ENCODE data around the gene DYNLT2B.
A peak's percentile ranks its signal among the peaks of the same experiment; 100 is the strongest.
"Not testable (repeated sequence)": the region's sequence is repeated elsewhere in the genome, so short reads cannot be mapped to it uniquely, and the experiment has no call there.

Gene DYNLT2B

GRCh38 chr3:196321162-196321561, 3.1 kb upstream of the DYNLT2B start:
- no peak for DNase-seq (ENCODE audit: low read depth, low spot score)
- Histone ChIP-seq H3K4me3 (no peak overlapping the region), H3K27ac (no peak overlapping the region), H3K36me3 (ENCODE audit: insufficient read depth, low read length) (no peaks in the 10 kb centered on the region), H3K9me3 (ENCODE audit: low read depth, low read length) (no peaks in the 10 kb centered on the region), H3K9ac (ENCODE audit: insufficient read length) (no peak overlapping the region)
- TF ChIP-seq FOXP2 (optimal IDR thresholded peaks at IDR 0.05; ENCODE audit: control extremely low read depth, extremely low read length, insufficient read depth) (no peak), POLR2AphosphoS5 (IDR thresholded peaks at IDR 0.05; ENCODE audit: borderline replicate concordance, low read depth, low read length) (no peak), EZH2 (IDR thresholded peaks at IDR 0.05) (no peak)

DNA sequence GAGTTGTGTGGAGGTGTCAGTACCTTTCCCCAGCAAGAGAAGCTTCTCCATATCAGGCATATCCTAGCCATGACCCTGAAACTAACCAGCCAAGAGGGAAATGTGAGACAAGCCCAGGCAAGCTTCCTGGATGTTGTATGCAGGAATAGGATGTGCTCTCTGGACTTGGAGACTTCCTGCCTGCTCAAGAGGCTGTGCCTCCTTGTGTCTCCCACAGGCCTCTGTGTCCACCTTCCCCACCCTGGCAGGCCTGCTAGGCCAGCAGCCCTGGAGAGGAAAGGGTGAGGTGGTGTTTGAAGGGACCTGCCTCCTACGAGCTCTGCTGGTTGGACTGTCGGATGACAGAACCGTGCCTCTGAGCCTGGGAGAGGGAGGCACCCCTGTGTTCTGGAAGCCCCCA, 2.1 kb upstream of the DYNLT2B start:
- Histone ChIP-seq H3K27ac (no peak overlapping the region), H3K36me3 (ENCODE audit: insufficient read depth, low read length) (peaks cover 5% of the 10 kb centered on the region; the same call in 1 of the 2 replicates), H3K9me3 (ENCODE audit: low read depth, low read length) (no peaks in the 10 kb centered on the region), H3K4me3 (no peak overlapping the region), H3K9ac (ENCODE audit: insufficient read length) (no peak overlapping the region)
- no peak for TF ChIP-seq POLR2AphosphoS5 (IDR thresholded peaks at IDR 0.05; ENCODE audit: borderline replicate concordance, low read depth, low read length)
- TF ChIP-seq FOXP2 (optimal IDR thresholded peaks at IDR 0.05; ENCODE audit: control extremely low read depth, extremely low read length, insufficient read depth), result no peak
- TF ChIP-seq EZH2 (IDR thresholded peaks at IDR 0.05), result no peak
- DNase-seq (ENCODE audit: low read depth, low spot score), result no peak

DNA sequence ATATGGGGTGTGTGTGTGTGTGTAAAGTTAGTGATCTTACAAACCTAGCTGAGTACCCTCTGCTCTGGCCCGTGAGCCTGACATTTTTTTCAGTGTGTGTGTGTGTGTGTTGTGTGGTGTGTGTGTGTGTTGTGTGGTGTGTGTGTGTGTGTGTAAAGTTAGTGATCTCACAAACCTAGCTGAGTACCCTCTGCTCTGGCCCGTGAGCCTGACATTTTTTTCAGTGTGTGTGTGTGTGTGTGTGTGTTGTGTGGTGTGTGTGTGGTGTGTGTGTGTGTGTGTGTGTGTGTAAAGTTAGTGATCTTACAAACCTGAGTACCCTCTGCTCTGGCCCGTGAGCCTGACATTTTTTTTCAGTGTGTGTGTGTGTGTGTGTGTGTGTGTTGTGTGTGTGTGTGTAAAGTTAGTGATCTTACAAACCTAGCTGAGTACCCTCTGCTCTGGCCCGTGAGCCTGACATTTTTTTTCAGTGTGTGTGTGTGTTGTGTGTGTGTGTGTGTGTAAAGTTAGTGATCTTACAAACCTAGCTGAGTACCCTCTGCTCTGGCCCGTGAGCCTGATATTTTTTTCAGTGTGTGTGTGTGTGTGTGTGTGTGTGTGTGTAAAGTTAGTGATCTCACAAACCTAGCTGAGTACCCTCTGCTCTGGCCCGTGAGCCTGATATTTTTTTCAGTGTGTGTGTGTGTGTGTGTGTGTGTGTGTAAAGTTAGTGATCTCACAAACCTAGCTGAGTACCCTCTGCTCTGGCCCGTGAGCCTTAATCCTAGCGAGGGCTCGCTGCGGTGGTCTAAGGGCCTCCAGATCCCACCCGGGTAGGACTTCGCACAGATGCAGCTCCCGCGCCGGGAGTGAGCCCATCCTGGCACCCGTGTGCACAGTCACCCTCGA, 997 bp downstream of the DYNLT2B start:
- H3K9me3 ChIP-seq (ENCODE audit: low read depth, low read length); H3K36me3 ChIP-seq (ENCODE audit: insufficient read depth, low read length); DNase-seq (ENCODE audit: low read depth, low spot score): not testable (repeated sequence)
- H3K4me3 ChIP-seq, result peak overlapping the region; percentile 100
- H3K27ac ChIP-seq, result peak overlapping the region; percentile 77; the same call in 1 of the 2 replicates
- peak overlapping the region; percentile 95 for H3K9ac ChIP-seq (ENCODE audit: insufficient read length)

DNA sequence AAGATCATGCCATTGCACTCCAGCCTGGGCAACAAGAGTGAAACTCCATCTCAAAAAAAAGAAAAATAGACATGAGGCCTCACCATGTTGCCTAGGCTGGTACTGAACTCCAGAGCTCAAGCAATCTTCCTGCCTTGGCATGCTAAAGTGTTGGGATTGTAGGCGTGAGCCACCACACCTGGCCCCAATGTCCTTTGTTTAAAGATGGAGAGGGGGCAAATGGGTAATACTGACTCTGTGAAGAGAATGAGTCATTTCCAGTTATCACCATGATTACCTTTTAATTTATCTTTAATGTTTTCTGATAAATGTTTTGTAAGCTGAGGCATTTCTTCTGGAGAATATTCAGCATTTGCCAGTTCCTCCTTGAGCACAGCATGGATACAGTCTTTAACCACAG, 2.2 kb downstream of the DYNLT2B start:
- DNase-seq (ENCODE audit: low read depth, low spot score), result no peak
- H3K4me3 ChIP-seq, result no peak overlapping the region
- TF ChIP-seq POLR2AphosphoS5 (IDR thresholded peaks at IDR 0.05; ENCODE audit: borderline replicate concordance, low read depth, low read length), result no peak
- no peak for TF ChIP-seq EZH2 (IDR thresholded peaks at IDR 0.05)
- no peak for TF ChIP-seq FOXP2 (optimal IDR thresholded peaks at IDR 0.05; ENCODE audit: control extremely low read depth, extremely low read length, insufficient read depth)
- no peak overlapping the region for H3K9ac ChIP-seq (ENCODE audit: insufficient read length)
- no peak overlapping the region for H3K27ac ChIP-seq
- H3K9me3 ChIP-seq (ENCODE audit: low read depth, low read length), result no peaks in the 10 kb centered on the region
- peaks cover 5% of the 10 kb centered on the region; the same call in 1 of the 2 replicates for H3K36me3 ChIP-seq (ENCODE audit: insufficient read depth, low read length)

GRCh38 chr3:196314597-196314996, 3.4 kb downstream of the DYNLT2B start:
- Histone ChIP-seq H3K9ac (ENCODE audit: insufficient read length) (no peak overlapping the region), H3K9me3 (ENCODE audit: low read depth, low read length) (no peaks in the 10 kb centered on the region), H3K4me3 (no peak overlapping the region), H3K27ac (0 out of 2 replicates have a peak overlapping the region, but pooled peaks have one; percentile 30), H3K36me3 (ENCODE audit: insufficient read depth, low read length) (peaks cover 5% of the 10 kb centered on the region; the same call in 1 of the 2 replicates)
- DNase-seq (ENCODE audit: low read depth, low spot score), result no peak
- TF ChIP-seq POLR2AphosphoS5 (IDR thresholded peaks at IDR 0.05; ENCODE audit: borderline replicate concordance, low read depth, low read length) (no peak), EZH2 (IDR thresholded peaks at IDR 0.05) (no peak), FOXP2 (optimal IDR thresholded peaks at IDR 0.05; ENCODE audit: control extremely low read depth, extremely low read length, insufficient read depth) (no peak)

DNA sequence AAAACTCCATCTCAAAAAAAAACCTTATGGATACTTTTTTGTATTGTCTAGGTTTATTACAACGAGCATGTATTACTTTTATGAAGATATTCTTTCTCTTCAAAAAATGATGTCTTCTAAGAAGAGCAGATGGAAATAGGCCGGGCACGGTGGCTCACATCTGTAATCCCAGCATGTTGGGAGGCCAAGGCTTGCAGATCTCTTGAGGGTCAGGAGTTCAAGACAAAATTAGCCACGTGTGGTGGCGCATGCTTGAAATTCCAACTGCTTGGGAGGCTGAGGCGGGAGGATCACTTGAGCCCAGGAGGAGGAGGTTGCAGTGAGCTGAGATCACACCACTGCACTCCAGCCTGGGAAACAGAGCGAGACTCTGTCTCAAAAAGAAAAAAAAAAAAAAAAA, 4.0 kb downstream of the DYNLT2B start:
- not testable (repeated sequence) for H3K9me3 ChIP-seq (ENCODE audit: low read depth, low read length); H3K9ac ChIP-seq (ENCODE audit: insufficient read length); H3K4me3 ChIP-seq; DNase-seq (ENCODE audit: low read depth, low spot score); H3K27ac ChIP-seq; H3K36me3 ChIP-seq (ENCODE audit: insufficient read depth, low read length)

GRCh38 chr3:196302960-196303359, 15.1 kb downstream of the DYNLT2B start:
- not testable (repeated sequence) for H3K27ac ChIP-seq; DNase-seq (ENCODE audit: low read depth, low spot score); H3K9me3 ChIP-seq (ENCODE audit: low read depth, low read length); H3K4me3 ChIP-seq; H3K9ac ChIP-seq (ENCODE audit: insufficient read length)
- H3K36me3 ChIP-seq (ENCODE audit: insufficient read depth, low read length), result peaks cover 21% of the 10 kb centered on the region

DNA sequence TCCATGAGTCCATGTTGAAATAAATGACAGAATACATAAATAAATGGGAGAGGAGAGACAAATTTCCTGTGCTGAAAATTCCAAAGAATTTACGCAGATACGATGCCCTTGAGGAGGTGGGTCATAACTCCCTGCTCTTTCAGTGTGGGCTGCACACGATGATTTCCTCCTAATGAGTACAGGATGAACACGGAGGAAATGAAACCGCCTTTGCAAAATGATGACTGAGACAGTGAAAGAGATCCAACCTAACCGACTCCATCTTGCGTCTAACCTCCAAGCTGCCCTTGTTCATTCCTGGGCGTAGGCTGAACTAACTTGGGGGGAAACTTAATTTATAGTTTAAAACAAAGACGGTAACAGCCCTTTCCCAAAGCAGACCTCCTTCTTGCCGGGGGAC, 15.5 kb downstream of the DYNLT2B start:
- peaks cover 25% of the 10 kb centered on the region for H3K36me3 ChIP-seq (ENCODE audit: insufficient read depth, low read length)
- not testable (repeated sequence) for H3K4me3 ChIP-seq; H3K27ac ChIP-seq; DNase-seq (ENCODE audit: low read depth, low spot score); H3K9ac ChIP-seq (ENCODE audit: insufficient read length); H3K9me3 ChIP-seq (ENCODE audit: low read depth, low read length)

DNA sequence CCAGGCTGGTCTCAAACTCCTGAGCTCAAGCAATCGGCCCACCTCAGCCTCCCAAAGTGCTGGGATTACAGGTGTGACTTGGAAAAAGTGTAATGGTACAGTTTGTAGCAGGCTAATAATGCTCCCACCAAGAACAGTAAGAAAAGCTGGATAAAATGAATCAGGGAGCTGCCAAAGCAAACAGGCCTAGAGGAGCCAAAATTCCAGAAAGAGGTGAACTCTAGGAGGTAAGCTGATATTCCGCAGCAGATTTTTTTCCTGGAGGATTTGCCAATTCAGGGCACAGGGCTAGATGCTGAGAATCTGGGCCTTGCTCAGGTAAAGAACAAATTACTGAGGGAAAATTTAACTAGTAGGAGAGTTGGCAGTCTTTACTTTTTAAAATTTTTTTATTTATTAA, 19.5 kb downstream of the DYNLT2B start:
- Histone ChIP-seq H3K36me3 (ENCODE audit: insufficient read depth, low read length) (peaks cover 25% of the 10 kb centered on the region), H3K9me3 (ENCODE audit: low read depth, low read length) (no peaks in the 10 kb centered on the region), H3K9ac (ENCODE audit: insufficient read length) (no peak overlapping the region), H3K27ac (no peak overlapping the region), H3K4me3 (no peak overlapping the region)
- no peak for DNase-seq (ENCODE audit: low read depth, low spot score)
- TF ChIP-seq POLR2AphosphoS5 (IDR thresholded peaks at IDR 0.05; ENCODE audit: borderline replicate concordance, low read depth, low read length) (no peak), FOXP2 (optimal IDR thresholded peaks at IDR 0.05; ENCODE audit: control extremely low read depth, extremely low read length, insufficient read depth) (no peak), EZH2 (IDR thresholded peaks at IDR 0.05) (no peak)

Measured in SK-N-MC (cell line).